T-cell (primary cell): ENCODE data around the gene IL17D. TPM values are rescaled to one million over a fixed set of nuclear protein-coding genes. Genes with fewer than 3 reads are reported as not detected.

Experiments
- ATAC-seq, 4 experiments: fragments of 200-7000 bp in 3 of 4; fragments of 150-1000 bp in 1 of 4; cut with Tn5 transposase; replicated peaks in 1 of 4; 1 replicate in 3 of 4; 2 replicates in 1 of 4; pipeline ENCODE4 v1.10.0; 2021; ENCODE audit warnings: moderate library complexity in 3 of 4, mild to moderate bottlenecking in 2 of 4, moderate number of reproducible peaks in 1 of 4
- CTCF ChIA-PET, 2 donors: fragments of 300-600 bp; sonication (Branson Sonifier 250); formaldehyde crosslinking; loops; one replicate each; lab custom pipeline; 2022; ENCODE audit warnings: antibody characterized with exemption in 2 of 2; lab: Charles Lee
- POLR2A ChIA-PET, 2 donors: fragments of 300-600 bp; sonication (Branson Sonifier 250); formaldehyde crosslinking; loops; one replicate each; lab custom pipeline; 2022; ENCODE audit warnings: antibody characterized with exemption in 2 of 2; lab: Charles Lee
- DNase-seq, 35 experiments: peaks; one replicate each; pipeline versions ENCODE4 v3.0.0 to v3.0.0-alpha.2; 2013 to 2023
- H3K27ac ChIP-seq: one replicate; pipeline ENCODE4 v1.5.1; 2013; ENCODE audit warnings: low read length
- H3K27me3 ChIP-seq, 2 experiments: replicated peaks in 1 of 2; 1 replicate in 1 of 2; 2 replicates in 1 of 2; pipeline versions ENCODE4 v1.6.1 to v1.7.0; 2013; ENCODE audit warnings: low read length in 1 of 2, mixed read lengths in 1 of 2; ENCODE audit not compliant: control insufficient read depth in 2 of 2, insufficient read depth in 2 of 2; ENCODE audit errors: extremely low read depth in 1 of 2
- H3K36me3 ChIP-seq, 2 donors: 1 replicate in 1 of 2; 2 replicates in 1 of 2; pipeline versions ENCODE4 v1.6.1 to v1.7.0; 2013; ENCODE audit warnings: low read length in 1 of 2; ENCODE audit not compliant: control insufficient read depth in 2 of 2, insufficient read depth in 1 of 2; ENCODE audit errors: extremely low read depth in 1 of 2
- H3K4me1 ChIP-seq, 2 experiments: 1 replicate in 1 of 2; 2 replicates in 1 of 2; pipeline versions ENCODE4 v1.6.1 to v1.7.0; 2013; ENCODE audit warnings: low read length in 2 of 2, mixed read lengths in 1 of 2; ENCODE audit not compliant: insufficient read depth in 2 of 2, control insufficient read depth in 1 of 2; ENCODE audit errors: extremely low read depth in 1 of 2
- H3K4me3 ChIP-seq, 2 donors: 1 replicate in 1 of 2; 2 replicates in 1 of 2; pipeline versions ENCODE4 v1.5.1 to v1.7.0; 2013; ENCODE audit warnings: mild to moderate bottlenecking in 2 of 2, low read length in 1 of 2, moderate library complexity in 1 of 2; ENCODE audit not compliant: control insufficient read depth in 1 of 2; ENCODE audit errors: extremely low read depth in 1 of 2
- H3K9me3 ChIP-seq: 2 replicates; pipeline ENCODE4 v1.7.0; 2013
- H3K27ac Mint-ChIP-seq, 2 donors: one replicate each; pipeline ENCODE4 v1.8.0; 2020 to 2021; ENCODE audit warnings: mild to moderate bottlenecking in 2 of 2, mixed read lengths in 2 of 2
- H3K27me3 Mint-ChIP-seq, 2 donors: one replicate each; pipeline ENCODE4 v1.8.0; 2021 to 2022; ENCODE audit warnings: mixed read lengths in 2 of 2
- H3K36me3 Mint-ChIP-seq: one replicate; pipeline ENCODE4 v1.8.0; 2021; ENCODE audit warnings: mixed read lengths
- H3K4me1 Mint-ChIP-seq, 3 donors: one replicate each; pipeline ENCODE4 v1.8.0; 2020 to 2022; ENCODE audit warnings: mixed read lengths in 3 of 3, mild to moderate bottlenecking in 1 of 3
- H3K4me3 Mint-ChIP-seq, 3 donors: one replicate each; pipeline ENCODE4 v1.8.0; 2020 to 2022; ENCODE audit warnings: mild to moderate bottlenecking in 3 of 3, mixed read lengths in 3 of 3, moderate library complexity in 3 of 3
- H3K9me3 Mint-ChIP-seq, 3 donors: one replicate each; pipeline ENCODE4 v1.8.0; 2020 to 2022; ENCODE audit warnings: mixed read lengths in 3 of 3
- WGBS: methylation state at CpG from one replicate; pipeline ENCODE4 v1.1.5; 2013; ENCODE audit warnings: missing lambda C conversion rate; ENCODE audit not compliant: insufficient coverage; 5-methylcytosine and 5-hydroxymethylcytosine counted together
- total RNA-seq, 35 experiments: library from RNA in 6 of 35; stranded (reverse) in 6 of 35; fragments of 120-200 nt in 1 of 35; gene quantifications; one replicate each; pipeline versions ENCODE4 v1.2.1 to v1.2.4 and lab custom pipeline; 2013 to 2026

IL17D gene
- under 1 TPM in 3 of 5 donors, not detected in 2; 0.13 to 0.20 (median 0.16) TPM for total RNA-seq
- total RNA-seq (2013): 0.15 TPM
- 0 to 1.0 (median 0.17) reads per million in 29 experiments for total RNA-seq (lab: John Stamatoyannopoulos, UW)

GRCh38 chr13:20702915-20703779 lies at the start of gene IL17D:
Gene IL17D (plus strand): TSS chr13:20703699. CDS start chr13:20704002, 303 bp downstream.
- CTCF ChIA-PET: interaction anchor here (0.5 to 1.0 kb wide), 5 partner anchors 32 to 917 kb away, joined by 3 to 6 read pairs (median 4); no protein-coding TSS in a partner anchor
- H3K4me3 Mint-ChIP-seq: peak within 1 kb of the TSS; percentile 85 to 95 (median 89)
- Histone ChIP-seq H3K27me3 (peaks cover 0 to 20% of the 10 kb centered on the region in 2 experiments), H3K36me3 (no peaks in the 10 kb centered on the region), H3K4me1 (peaks cover 0 to 13% of the 10 kb centered on the region in 2 experiments), H3K9me3 (no peaks in the 10 kb centered on the region), H3K27ac (no peak within 1 kb of the TSS), H3K4me3 (peak within 1 kb of the TSS; percentile 60 to 77)
- H3K27ac Mint-ChIP-seq: peak within 1 kb of the TSS in 1 of 2 donors; percentile 55
- ATAC-seq: peak; percentile 20 to 36 (median 28)
- no peaks in the 10 kb centered on the region for H3K9me3 Mint-ChIP-seq
- peak in 27 of 35 experiments; percentile 6 to 57 (median 28) for DNase-seq
- H3K27me3 Mint-ChIP-seq: peaks cover 22 to 24% of the 10 kb centered on the region in 2 donors
- H3K36me3 Mint-ChIP-seq: no peaks in the 10 kb centered on the region
- POLR2A ChIA-PET: interaction anchor here in 1 of 2 donors (0.6 kb wide), 1 partner anchor 194 kb away, joined by 3 read pairs; no protein-coding TSS in a partner anchor
- peaks cover 7 to 16% (median 13%) of the 10 kb centered on the region in 3 donors for H3K4me1 Mint-ChIP-seq
- under 1% methylated on average over 92 of the region's 94 CpGs for WGBS

DNA sequence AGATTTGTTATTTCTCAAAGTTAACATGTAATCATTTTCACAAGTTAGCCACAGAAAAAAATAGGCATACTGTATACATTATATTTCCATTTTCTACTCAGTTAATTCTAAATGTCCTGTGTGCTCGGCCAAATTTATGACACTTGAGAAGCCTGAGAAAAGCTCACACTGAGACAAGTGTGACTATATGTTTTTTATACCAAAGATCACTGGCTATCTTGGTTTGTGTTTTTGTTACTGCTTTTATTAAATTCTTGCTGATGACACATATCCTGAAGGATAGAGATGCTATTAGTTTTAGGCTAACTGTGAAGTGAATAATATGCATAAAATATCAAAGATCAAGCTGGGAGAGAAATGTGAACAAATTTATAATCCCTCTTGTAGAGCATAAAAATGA lies 49.3 kb upstream of the IL17D start:
- peaks cover 31% of the 10 kb centered on the region for H3K36me3 Mint-ChIP-seq
- H3K4me1 Mint-ChIP-seq: no peaks in the 10 kb centered on the region
- H3K4me3 Mint-ChIP-seq: no peak overlapping the region
- H3K9me3 Mint-ChIP-seq: peaks cover 0 to 3% (median 0%) of the 10 kb centered on the region in 3 donors
- Histone ChIP-seq H3K4me3 (no peak overlapping the region), H3K4me1 (no peaks in the 10 kb centered on the region), H3K27me3 (no peaks in the 10 kb centered on the region), H3K27ac (no peak overlapping the region), H3K36me3 (no peaks in the 10 kb centered on the region), H3K9me3 (no peaks in the 10 kb centered on the region)
- no peak for DNase-seq
- no peaks in the 10 kb centered on the region for H3K27me3 Mint-ChIP-seq
- CTCF ChIA-PET: no interaction called here
- ATAC-seq: no peak
- WGBS: no CpG with 5 or more reads among the region's 1 CpG
- no peak overlapping the region for H3K27ac Mint-ChIP-seq
- POLR2A ChIA-PET: no interaction called here

- Histone ChIP-seq H3K4me1 (no peaks in the 10 kb centered on the region), H3K9me3 (no peaks in the 10 kb centered on the region), H3K36me3 (peaks cover 0 to 9% of the 10 kb centered on the region in 2 donors), H3K27me3 (no peaks in the 10 kb centered on the region), H3K4me3 (no peak overlapping the region), H3K27ac (no peak overlapping the region)
- no peaks in the 10 kb centered on the region for H3K4me1 Mint-ChIP-seq
- no peaks in the 10 kb centered on the region for H3K9me3 Mint-ChIP-seq
- peaks cover 34% of the 10 kb centered on the region for H3K36me3 Mint-ChIP-seq
- no CpG with 5 or more reads among the region's 5 CpGs for WGBS
- POLR2A ChIA-PET: no interaction called here
- no peak overlapping the region for H3K27ac Mint-ChIP-seq
- H3K4me3 Mint-ChIP-seq: no peak overlapping the region
- no peak for ATAC-seq
- H3K27me3 Mint-ChIP-seq: no peaks in the 10 kb centered on the region
- no peak for DNase-seq
- CTCF ChIA-PET: interaction anchor here in 1 of 2 donors (0.7 kb wide), 1 partner anchor 16 kb away, joined by 3 read pairs; no protein-coding TSS in a partner anchor
Measured at GRCh38 chr13:20658451-20659040, 45.0 kb upstream of the IL17D start.

DNA sequence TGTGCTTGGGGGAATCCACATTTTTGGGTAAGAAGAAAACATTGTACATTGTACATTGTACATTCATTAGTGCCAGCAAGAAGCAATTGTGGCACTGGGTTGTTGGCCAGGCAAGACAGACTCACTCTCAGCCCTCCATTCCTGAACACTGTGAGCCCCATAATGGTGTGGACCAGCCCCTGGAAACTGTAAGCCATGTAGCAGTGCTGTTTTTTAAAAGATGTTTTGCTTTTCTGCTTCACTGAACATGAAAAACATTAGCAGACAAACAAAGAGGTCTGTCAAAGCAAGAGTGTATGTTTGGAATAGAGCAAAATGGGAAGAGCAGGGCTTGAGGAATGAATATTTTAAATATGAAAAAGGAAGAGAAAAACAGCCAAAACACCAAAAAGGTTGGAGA lies 39.1 kb upstream of the IL17D start:
- H3K27me3 Mint-ChIP-seq: no peaks in the 10 kb centered on the region
- Histone ChIP-seq H3K4me1 (peaks cover 0 to 15% of the 10 kb centered on the region in 2 experiments), H3K27ac (no peak overlapping the region), H3K36me3 (peaks cover 2 to 9% of the 10 kb centered on the region in 2 donors), H3K27me3 (no peaks in the 10 kb centered on the region), H3K9me3 (no peaks in the 10 kb centered on the region), H3K4me3 (no peak overlapping the region)
- H3K4me3 Mint-ChIP-seq: no peak overlapping the region
- ChIA-PET POLR2A (no interaction called here), CTCF (no interaction called here)
- no peak overlapping the region for H3K27ac Mint-ChIP-seq
- no peak for ATAC-seq
- H3K4me1 Mint-ChIP-seq: no peaks in the 10 kb centered on the region
- DNase-seq: no peak
- peaks cover 19% of the 10 kb centered on the region for H3K36me3 Mint-ChIP-seq
- H3K9me3 Mint-ChIP-seq: no peaks in the 10 kb centered on the region

DNA sequence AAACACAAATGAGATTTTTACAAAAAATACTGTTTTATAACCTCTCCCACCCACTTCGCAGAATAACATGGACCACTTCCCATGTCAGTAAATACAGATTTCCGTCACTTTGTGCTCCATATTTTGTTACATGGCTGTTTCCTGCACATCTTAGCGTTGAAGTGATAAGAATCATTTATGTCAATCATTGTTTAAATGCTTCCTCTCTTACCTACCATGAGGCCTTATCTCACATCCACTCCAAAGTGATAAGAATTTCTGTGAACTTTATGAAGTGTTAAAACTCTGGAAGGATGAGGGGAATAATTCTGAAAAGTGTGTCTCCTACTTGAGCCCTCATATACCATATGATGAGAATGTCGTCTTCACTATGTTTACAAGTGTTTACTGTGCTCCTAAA lies 36.6 kb upstream of the IL17D start:
- Histone ChIP-seq H3K4me3 (no peak overlapping the region), H3K27me3 (no peaks in the 10 kb centered on the region), H3K36me3 (peaks cover 5% of the 10 kb centered on the region in 2 donors), H3K27ac (no peak overlapping the region), H3K9me3 (no peaks in the 10 kb centered on the region), H3K4me1 (peaks cover 0 to 17% of the 10 kb centered on the region in 2 experiments)
- H3K4me1 Mint-ChIP-seq: peaks cover 0 to 1% (median 0%) of the 10 kb centered on the region in 3 donors
- DNase-seq (no peak), ATAC-seq (no peak)
- ChIA-PET CTCF (no interaction called here), POLR2A (no interaction called here)
- H3K9me3 Mint-ChIP-seq: no peaks in the 10 kb centered on the region
- no peak overlapping the region for H3K27ac Mint-ChIP-seq
- H3K4me3 Mint-ChIP-seq: no peak overlapping the region
- H3K27me3 Mint-ChIP-seq: no peaks in the 10 kb centered on the region
- peaks cover 18% of the 10 kb centered on the region for H3K36me3 Mint-ChIP-seq
- WGBS: no CpG with 5 or more reads among the region's 4 CpGs

GRCh38 chr13:20667857-20668437 lies 35.6 kb upstream of the IL17D start:
- no peaks in the 10 kb centered on the region for H3K27me3 Mint-ChIP-seq
- peaks cover 4 to 8% of the 10 kb centered on the region in 2 donors for H3K36me3 ChIP-seq
- H3K9me3 ChIP-seq: no peaks in the 10 kb centered on the region
- no peak overlapping the region for H3K27ac ChIP-seq
- no peak overlapping the region for H3K4me3 Mint-ChIP-seq
- ChIA-PET CTCF (no interaction called here), POLR2A (interaction anchor here in 1 of 2 donors (0.5 kb wide), 1 partner anchor 902 kb away, joined by 5 read pairs; no protein-coding TSS in a partner anchor)
- ATAC-seq (no peak), DNase-seq (peak in 1 of 35 experiments; percentile 2)
- no peak overlapping the region for H3K27ac Mint-ChIP-seq
- H3K36me3 Mint-ChIP-seq: peaks cover 18% of the 10 kb centered on the region
- H3K4me3 ChIP-seq: no peak overlapping the region
- peaks cover 0 to 17% of the 10 kb centered on the region in 2 experiments for H3K4me1 ChIP-seq
- no peaks in the 10 kb centered on the region for H3K9me3 Mint-ChIP-seq
- peaks cover 0 to 1% (median 0%) of the 10 kb centered on the region in 3 donors for H3K4me1 Mint-ChIP-seq
- H3K27me3 ChIP-seq: no peaks in the 10 kb centered on the region
- 66% methylated on average over 3 of the region's 4 CpGs for WGBS
